Activated B cell treated with CpG ODN at 0.5 μM for 24 hours (primary cell): ENCODE results near the gene DYRK3. TPM values are rescaled to one million over a fixed set of nuclear protein-coding genes. Genes with fewer than 3 reads are reported as not detected.

Experiments used
- ATAC-seq: fragments of 200-7000 bp; cut with Tn5 transposase; one replicate; pipeline ENCODE4 v1.10.0; 2021; ENCODE audit warnings: low read depth, mild to moderate bottlenecking, moderate library complexity
- CTCF ChIA-PET: fragments of 350-600 bp; sonication (Branson Sonifier 250); formaldehyde crosslinking; loops from one replicate; lab custom pipeline; 2021; ENCODE audit warnings: antibody characterized with exemption; lab: Charles Lee
- POLR2A ChIA-PET: fragments of 350-600 bp; sonication (Branson Sonifier 250); formaldehyde crosslinking; loops from one replicate; lab custom pipeline; 2021; ENCODE audit warnings: antibody characterized with exemption; lab: Charles Lee
- DNase-seq: peaks from one replicate; pipeline ENCODE4 v3.0.0; 2022
- H3K27ac Mint-ChIP-seq: one replicate; pipeline ENCODE4 v1.8.0; 2020; ENCODE audit warnings: mixed read lengths
- H3K27me3 Mint-ChIP-seq: one replicate; pipeline ENCODE4 v1.8.0; 2021; ENCODE audit warnings: mixed read lengths
- H3K36me3 Mint-ChIP-seq: one replicate; pipeline ENCODE4 v1.8.0; 2021; ENCODE audit warnings: low read depth, mixed read lengths
- H3K4me1 Mint-ChIP-seq: one replicate; pipeline ENCODE4 v1.8.0; 2021; ENCODE audit warnings: mixed read lengths
- H3K4me3 Mint-ChIP-seq: one replicate; pipeline ENCODE4 v1.8.0; 2020; ENCODE audit warnings: mild to moderate bottlenecking, mixed read lengths
- H3K9me3 Mint-ChIP-seq: one replicate; pipeline ENCODE4 v1.8.0; 2020; ENCODE audit warnings: mixed read lengths
- intact Hi-C: fragments of 100-400 bp; cut with micrococcal nuclease; formaldehyde crosslinking; loops from one replicate; pipeline ENCODE4 v1.15.1; 2024
- total RNA-seq: library from RNA; stranded (reverse); gene quantifications from 2 replicates; pipeline ENCODE4 v1.2.3, GENCODE V29; 2022
- TF ChIP-seq, protein P1 (sequence below): fragments of 200-600 bp; IDR thresholded peaks from one replicate; pipeline ENCODE4 v1.8.0; 2022; ENCODE audit warnings: antibody characterized with exemption, mild to moderate bottlenecking

The DYRK3 gene
- total RNA-seq, 1 donor from 2014 or later, result 0.33 TPM

DNA sequence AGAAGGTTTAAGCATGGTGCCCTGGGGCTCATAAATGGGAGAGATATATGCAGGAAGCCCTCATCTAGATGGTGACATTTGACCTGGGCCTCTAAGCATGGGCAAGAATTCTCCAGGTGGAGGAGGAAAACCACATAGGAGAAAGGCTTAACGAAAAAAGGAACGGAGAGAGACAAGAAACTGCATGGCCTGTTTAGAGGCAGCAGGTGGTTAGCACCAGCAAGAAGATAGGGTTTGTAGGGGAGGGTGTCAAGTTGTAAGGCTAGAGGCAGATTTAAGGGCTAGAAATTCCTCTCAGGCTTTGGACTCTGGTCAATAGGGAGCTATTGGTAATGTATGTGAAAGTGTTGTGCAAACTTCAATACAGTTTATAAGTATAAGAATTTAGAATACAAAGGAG, 41.2 kb downstream of the DYRK3 start:
- Mint-ChIP-seq H3K27ac (peak overlapping the region; percentile 50), H3K27me3 (no peaks in the 10 kb centered on the region), H3K36me3 (no peaks in the 10 kb centered on the region), H3K4me1 (peaks cover 42% of the 10 kb centered on the region), H3K4me3 (no peak overlapping the region), H3K9me3 (no peaks in the 10 kb centered on the region)
- ChIA-PET CTCF (no interaction called here), POLR2A (no interaction called here)
- no peak for ATAC-seq
- intact Hi-C loops, result loop anchor here (1.0 to 5.0 kb wide), 3 partner anchors 10 to 624 kb away; partner anchors contain the start of genes IKBKE and RHEX
- DNase-seq, result no peak
- TF ChIP-seq, protein P1, sequence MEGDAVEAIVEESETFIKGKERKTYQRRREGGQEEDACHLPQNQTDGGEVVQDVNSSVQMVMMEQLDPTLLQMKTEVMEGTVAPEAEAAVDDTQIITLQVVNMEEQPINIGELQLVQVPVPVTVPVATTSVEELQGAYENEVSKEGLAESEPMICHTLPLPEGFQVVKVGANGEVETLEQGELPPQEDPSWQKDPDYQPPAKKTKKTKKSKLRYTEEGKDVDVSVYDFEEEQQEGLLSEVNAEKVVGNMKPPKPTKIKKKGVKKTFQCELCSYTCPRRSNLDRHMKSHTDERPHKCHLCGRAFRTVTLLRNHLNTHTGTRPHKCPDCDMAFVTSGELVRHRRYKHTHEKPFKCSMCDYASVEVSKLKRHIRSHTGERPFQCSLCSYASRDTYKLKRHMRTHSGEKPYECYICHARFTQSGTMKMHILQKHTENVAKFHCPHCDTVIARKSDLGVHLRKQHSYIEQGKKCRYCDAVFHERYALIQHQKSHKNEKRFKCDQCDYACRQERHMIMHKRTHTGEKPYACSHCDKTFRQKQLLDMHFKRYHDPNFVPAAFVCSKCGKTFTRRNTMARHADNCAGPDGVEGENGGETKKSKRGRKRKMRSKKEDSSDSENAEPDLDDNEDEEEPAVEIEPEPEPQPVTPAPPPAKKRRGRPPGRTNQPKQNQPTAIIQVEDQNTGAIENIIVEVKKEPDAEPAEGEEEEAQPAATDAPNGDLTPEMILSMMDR, result no peak

DNA sequence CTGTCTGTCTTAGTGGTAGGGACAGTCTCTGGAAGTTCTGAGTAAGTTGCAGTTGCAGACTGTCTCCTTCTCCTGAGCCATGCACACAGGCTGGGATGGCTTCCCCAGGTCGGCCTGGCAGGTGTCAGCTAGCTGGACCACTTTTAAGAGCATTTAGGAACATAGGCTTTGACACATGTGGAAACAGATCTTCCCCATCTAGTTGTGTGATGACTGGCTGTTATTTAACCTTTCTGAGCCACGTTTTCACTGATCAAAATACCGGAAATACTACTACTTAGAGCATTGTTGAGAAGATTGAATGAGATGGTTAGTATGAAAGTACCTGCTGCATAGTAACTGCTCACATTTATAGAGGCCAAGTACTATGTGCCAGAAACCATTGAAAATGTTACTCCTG, 43.2 kb downstream of the DYRK3 start:
- ChIA-PET CTCF (interaction anchor here (1.1 to 1.5 kb wide), 2 partner anchors 13 to 14 kb away, joined by 4 to 5 read pairs; no protein-coding TSS in a partner anchor), POLR2A (no interaction called here)
- peak overlapping the region; percentile 33 for H3K27ac Mint-ChIP-seq
- no peaks in the 10 kb centered on the region for H3K27me3 Mint-ChIP-seq
- H3K4me3 Mint-ChIP-seq, result no peak overlapping the region
- intact Hi-C loops, result loop anchor here (2.0 to 5.0 kb wide), 4 partner anchors 106 to 626 kb away; partner anchors contain the start of genes IKBKE and RHEX
- H3K4me1 Mint-ChIP-seq, result peaks cover 62% of the 10 kb centered on the region
- H3K36me3 Mint-ChIP-seq, result no peaks in the 10 kb centered on the region
- H3K9me3 Mint-ChIP-seq, result no peaks in the 10 kb centered on the region
- DNase-seq (no peak), ATAC-seq (peak; percentile 6)
- TF ChIP-seq, protein P1, result no peak

DNA sequence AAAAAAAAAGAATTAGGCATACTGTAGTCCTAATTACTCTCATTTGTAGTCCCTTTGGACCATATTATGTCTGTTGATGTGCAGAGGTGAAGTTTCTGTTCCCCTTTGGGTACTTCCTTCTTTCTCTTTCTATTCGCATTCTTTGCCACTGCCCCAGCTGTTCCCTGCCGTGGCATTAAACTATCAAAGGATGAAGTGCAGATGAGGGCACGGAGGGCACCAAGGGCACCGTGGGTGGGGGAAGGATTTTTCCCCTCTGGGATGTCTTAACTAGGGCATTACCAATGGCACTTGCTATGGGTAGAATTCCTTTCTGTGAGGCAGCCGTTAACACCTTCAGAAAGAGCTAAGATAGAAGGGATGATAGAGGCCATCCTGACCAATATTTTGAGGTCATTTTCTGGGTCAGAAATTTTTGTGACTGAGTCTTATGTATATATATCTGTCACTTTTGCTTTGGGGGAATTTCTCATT, 44.4 kb downstream of the DYRK3 start:
- Mint-ChIP-seq H3K36me3 (no peaks in the 10 kb centered on the region), H3K9me3 (no peaks in the 10 kb centered on the region), H3K27ac (peak overlapping the region; percentile 95), H3K4me3 (peak overlapping the region; percentile 78), H3K4me1 (peaks cover 73% of the 10 kb centered on the region), H3K27me3 (no peaks in the 10 kb centered on the region)
- TF ChIP-seq, protein P1, result no peak
- ChIA-PET POLR2A (interaction anchor here (0.5 to 1.4 kb wide), 13 partner anchors 31 to 1145 kb away, joined by 3 to 10 read pairs (median 3); partner anchors contain the start of genes DYRK3, EIF2D and FCMR), CTCF (interaction anchor here (0.6 to 1.9 kb wide), 6 partner anchors 27 to 129 kb away, joined by 3 to 5 read pairs (median 4); partner anchors contain the start of gene DYRK3)
- DNase-seq (peak; percentile 52), ATAC-seq (peak; percentile 85)
- intact Hi-C loops, result loop anchor here (1.0 to 10.0 kb wide), 6 partner anchors 15 to 735 kb away; partner anchors contain the start of genes IKBKE and RHEX

DNA sequence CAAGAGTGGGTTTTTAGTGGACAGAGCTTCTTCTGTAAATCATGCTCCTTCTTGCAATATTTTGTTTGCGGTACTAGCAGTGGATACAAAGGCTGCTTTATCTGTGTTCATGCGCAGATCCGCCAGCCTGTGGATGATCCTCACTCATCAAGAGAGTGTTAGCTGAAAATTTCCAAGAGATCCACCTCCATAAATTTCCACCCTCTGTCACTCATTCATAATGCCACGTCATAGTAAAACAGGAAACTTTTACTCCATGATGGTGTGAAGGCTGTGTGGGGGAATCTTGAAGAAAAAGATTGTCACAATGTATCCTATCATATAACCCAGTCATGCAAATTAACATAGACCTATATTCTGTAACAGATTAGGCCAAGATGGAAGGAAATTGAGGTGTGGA, 44.9 kb downstream of the DYRK3 start:
- Mint-ChIP-seq H3K36me3 (peaks cover 1% of the 10 kb centered on the region), H3K4me1 (peaks cover 73% of the 10 kb centered on the region), H3K9me3 (no peaks in the 10 kb centered on the region), H3K27me3 (no peaks in the 10 kb centered on the region), H3K27ac (peak overlapping the region; percentile 95), H3K4me3 (peak overlapping the region; percentile 78)
- intact Hi-C loops, result loop anchor here (10.0 kb wide), 1 partner anchor 735 kb away; no protein-coding TSS in a partner anchor
- ChIA-PET CTCF (interaction anchor here (1.0 to 1.9 kb wide), 4 partner anchors 33 to 128 kb away, joined by 3 to 5 read pairs (median 4); no protein-coding TSS in a partner anchor), POLR2A (interaction anchor here (0.5 to 1.4 kb wide), 11 partner anchors 30 to 1144 kb away, joined by 3 to 10 read pairs (median 3); partner anchors contain the start of genes DYRK3, EIF2D and FCMR)
- DNase-seq (no peak), ATAC-seq (no peak)
- TF ChIP-seq, protein P1, result no peak

DNA sequence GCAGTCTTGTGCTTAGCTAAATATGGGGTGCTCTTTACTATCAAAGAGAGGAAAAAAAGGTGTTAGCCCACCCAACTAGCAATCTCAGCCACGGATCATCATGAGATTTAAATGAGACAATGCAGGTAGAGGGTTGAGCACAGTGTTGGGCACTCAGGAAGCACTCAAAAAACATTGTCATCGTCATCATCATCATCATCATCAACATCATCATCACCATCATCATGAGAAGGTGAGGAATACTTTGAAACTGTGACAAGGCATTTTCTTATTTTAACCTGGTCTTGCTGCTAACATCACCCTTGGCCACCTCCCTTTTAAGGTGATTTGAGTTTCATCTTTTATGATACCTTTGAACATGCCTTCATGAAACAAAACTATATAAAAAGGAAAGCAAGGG, 46.0 kb downstream of the DYRK3 start:
- Mint-ChIP-seq H3K27ac (peak overlapping the region; percentile 8), H3K36me3 (peaks cover 7% of the 10 kb centered on the region), H3K4me1 (peaks cover 74% of the 10 kb centered on the region), H3K9me3 (no peaks in the 10 kb centered on the region), H3K4me3 (no peak overlapping the region), H3K27me3 (no peaks in the 10 kb centered on the region)
- TF ChIP-seq, protein P1, result no peak
- intact Hi-C loops, result loop anchor here (10.0 kb wide), 1 partner anchor 733 kb away; no protein-coding TSS in a partner anchor
- DNase-seq (no peak), ATAC-seq (no peak)
- CTCF ChIA-PET, result interaction anchor here (3.8 kb wide), 1 partner anchor 17 kb away, joined by 26 read pairs; no protein-coding TSS in a partner anchor
- POLR2A ChIA-PET, result no interaction called here
